SJSA1 (cell line): ENCODE measurements around the gene TGFBI. TPM values are rescaled to one million over a fixed set of nuclear protein-coding genes. Genes with fewer than 3 reads are reported as not detected.

ENCODE experiments used
- DNase-seq, 2 experiments: peaks; one replicate each; pipeline ENCODE4 v3.0.0-alpha.2; 2015 to 2020; ENCODE audit warnings: low spot score in 2 of 2, low read depth in 1 of 2
- H3K27ac ChIP-seq: fragments of 250-450 bp; sonication (Bioruptor Pico); 2 replicates; pipeline ENCODE4 v1.5.1; 2020; ENCODE audit warnings: mild to moderate bottlenecking, moderate library complexity
- H3K27me3 ChIP-seq: fragments of 250-450 bp; sonication (Bioruptor Pico); replicated peaks from 2 replicates; pipeline ENCODE4 v1.5.1; 2020; ENCODE audit warnings: mild to moderate bottlenecking, moderate library complexity
- H3K36me3 ChIP-seq: fragments of 250-450 bp; sonication (Bioruptor Pico); 2 replicates; pipeline ENCODE4 v1.5.1; 2020; ENCODE audit warnings: mild to moderate bottlenecking
- H3K4me1 ChIP-seq: fragments of 250-450 bp; sonication (Bioruptor Pico); replicated peaks from 2 replicates; pipeline ENCODE4 v1.6.1; 2021; ENCODE audit warnings: mild to moderate bottlenecking
- H3K4me3 ChIP-seq: fragments of 250-450 bp; sonication (Bioruptor Pico); 2 replicates; pipeline ENCODE4 v1.5.1; 2020; ENCODE audit warnings: mild to moderate bottlenecking
- H3K9me3 ChIP-seq: fragments of 250-450 bp; sonication (Bioruptor Pico); replicated peaks from 2 replicates; pipeline ENCODE4 v1.5.1; 2020; ENCODE audit warnings: mild to moderate bottlenecking
- total RNA-seq: library from RNA; depleted of rRNA; stranded (reverse); fragments of >200 nt; shearing (Covaris generic); gene quantifications from 2 replicates; pipeline ENCODE4 v1.2.3, GENCODE V29; 2014

The TGFBI gene
- total RNA-seq, 1 experiment from 2014 or later, result 172 TPM

GRCh38 chr5:136023958-136024541 lies 4.7 kb upstream of the TGFBI start:
- Histone ChIP-seq H3K4me1 (peaks cover 46% of the 10 kb centered on the region), H3K27me3 (no peaks in the 10 kb centered on the region), H3K4me3 (no peak overlapping the region), H3K9me3 (no peaks in the 10 kb centered on the region), H3K27ac (no peak overlapping the region), H3K36me3 (no peaks in the 10 kb centered on the region)
- no peak for DNase-seq

GRCh38 chr5:136025900-136026299 lies 2.9 kb upstream of the TGFBI start:
- Histone ChIP-seq H3K27me3 (no peaks in the 10 kb centered on the region), H3K36me3 (no peaks in the 10 kb centered on the region), H3K4me1 (peaks cover 47% of the 10 kb centered on the region), H3K9me3 (no peaks in the 10 kb centered on the region), H3K4me3 (no peak overlapping the region), H3K27ac (no peak overlapping the region)
- no peak for DNase-seq

GRCh38 chr5:136026636-136027035 lies 2.2 kb upstream of the TGFBI start:
- Histone ChIP-seq H3K36me3 (0 out of 2 replicates have a peak, but pooled peaks cover 5% of the 10 kb centered on the region), H3K27me3 (no peaks in the 10 kb centered on the region), H3K4me3 (no peak overlapping the region), H3K9me3 (no peaks in the 10 kb centered on the region), H3K27ac (no peak overlapping the region), H3K4me1 (peaks cover 47% of the 10 kb centered on the region)
- no peak for DNase-seq

GRCh38 chr5:136027311-136027710 lies 1.5 kb upstream of the TGFBI start:
- Histone ChIP-seq H3K36me3 (0 out of 2 replicates have a peak, but pooled peaks cover 6% of the 10 kb centered on the region), H3K9me3 (no peaks in the 10 kb centered on the region), H3K27ac (no peak overlapping the region), H3K4me3 (no peak overlapping the region), H3K4me1 (peaks cover 53% of the 10 kb centered on the region), H3K27me3 (no peaks in the 10 kb centered on the region)
- no peak for DNase-seq

GRCh38 chr5:136028090-136028489 lies 698 bp upstream of the TGFBI start:
- Histone ChIP-seq H3K36me3 (peaks cover 6% of the 10 kb centered on the region; the same call in 1 of the 2 replicates), H3K9me3 (no peaks in the 10 kb centered on the region), H3K4me3 (no peak overlapping the region), H3K4me1 (peaks cover 60% of the 10 kb centered on the region), H3K27ac (no peak overlapping the region), H3K27me3 (no peaks in the 10 kb centered on the region)
- DNase-seq, result no peak

GRCh38 chr5:136030252-136030651 lies 1.5 kb downstream of the TGFBI start:
- no peak overlapping the region for H3K27ac ChIP-seq
- no peaks in the 10 kb centered on the region for H3K27me3 ChIP-seq
- peaks cover 51% of the 10 kb centered on the region for H3K4me1 ChIP-seq
- peaks cover 25% of the 10 kb centered on the region for H3K36me3 ChIP-seq
- DNase-seq, result no peak
- H3K4me3 ChIP-seq, result no peak overlapping the region
- H3K9me3 ChIP-seq, result no peaks in the 10 kb centered on the region

- no peak overlapping the region for H3K4me3 ChIP-seq
- H3K27me3 ChIP-seq, result no peaks in the 10 kb centered on the region
- H3K9me3 ChIP-seq, result no peaks in the 10 kb centered on the region
- peaks cover 54% of the 10 kb centered on the region for H3K4me1 ChIP-seq
- H3K36me3 ChIP-seq, result peaks cover 31% of the 10 kb centered on the region
- no peak for DNase-seq
- 0 out of 2 replicates have a peak overlapping the region, but pooled peaks have one; percentile 1 for H3K27ac ChIP-seq
Observed at GRCh38 chr5:136030956-136031611, 2.3 kb downstream of the TGFBI start.

- no peak for DNase-seq
- H3K9me3 ChIP-seq, result no peaks in the 10 kb centered on the region
- H3K27me3 ChIP-seq, result no peaks in the 10 kb centered on the region
- H3K4me3 ChIP-seq, result no peak overlapping the region
- 0 out of 2 replicates have a peak overlapping the region, but pooled peaks have one; percentile 1 for H3K27ac ChIP-seq
- peaks cover 60% of the 10 kb centered on the region for H3K4me1 ChIP-seq
- H3K36me3 ChIP-seq, result peaks cover 31% of the 10 kb centered on the region
Observed at GRCh38 chr5:136031711-136032110, 2.9 kb downstream of the TGFBI start.

GRCh38 chr5:136032564-136032963 lies 3.8 kb downstream of the TGFBI start:
- Histone ChIP-seq H3K27ac (no peak overlapping the region), H3K9me3 (no peaks in the 10 kb centered on the region), H3K27me3 (no peaks in the 10 kb centered on the region), H3K4me1 (peaks cover 68% of the 10 kb centered on the region), H3K36me3 (peaks cover 31% of the 10 kb centered on the region), H3K4me3 (no peak overlapping the region)
- peak; percentile 47 to 68 for DNase-seq

- H3K27ac ChIP-seq, result no peak overlapping the region
- no peaks in the 10 kb centered on the region for H3K9me3 ChIP-seq
- peaks cover 33% of the 10 kb centered on the region for H3K36me3 ChIP-seq
- H3K4me3 ChIP-seq, result no peak overlapping the region
- H3K4me1 ChIP-seq, result peaks cover 72% of the 10 kb centered on the region
- DNase-seq, result no peak
- H3K27me3 ChIP-seq, result no peaks in the 10 kb centered on the region
Observed at GRCh38 chr5:136033234-136033633, 4.4 kb downstream of the TGFBI start.

- peaks cover 66% of the 10 kb centered on the region for H3K4me1 ChIP-seq
- H3K36me3 ChIP-seq, result peaks cover 40% of the 10 kb centered on the region
- H3K27me3 ChIP-seq, result no peaks in the 10 kb centered on the region
- no peaks in the 10 kb centered on the region for H3K9me3 ChIP-seq
- DNase-seq, result no peak
- H3K4me3 ChIP-seq, result no peak overlapping the region
- H3K27ac ChIP-seq, result no peak overlapping the region
Observed at GRCh38 chr5:136033848-136034247, 5.1 kb downstream of the TGFBI start.

- H3K36me3 ChIP-seq, result peaks cover 46% of the 10 kb centered on the region
- DNase-seq, result no peak
Observed at GRCh38 chr5:136034492-136034891, 5.7 kb downstream of the TGFBI start.

GRCh38 chr5:136034984-136035383 lies 6.2 kb downstream of the TGFBI start:
- H3K4me1 ChIP-seq, result peaks cover 55% of the 10 kb centered on the region
- no peak for DNase-seq
- H3K36me3 ChIP-seq, result peaks cover 47% of the 10 kb centered on the region

More at GRCh38 chr5:136034492-136034891, 5.7 kb downstream of the TGFBI start:
- H3K9me3 ChIP-seq, result no peaks in the 10 kb centered on the region
- H3K27ac ChIP-seq, result no peak overlapping the region
- H3K4me1 ChIP-seq, result peaks cover 60% of the 10 kb centered on the region
- H3K4me3 ChIP-seq, result no peak overlapping the region
- no peaks in the 10 kb centered on the region for H3K27me3 ChIP-seq

GRCh38 chr5:136035837-136036236 lies 7.0 kb downstream of the TGFBI start:
- DNase-seq, result no peak
- H3K36me3 ChIP-seq, result peaks cover 47% of the 10 kb centered on the region
- H3K27me3 ChIP-seq, result no peaks in the 10 kb centered on the region
- no peak overlapping the region for H3K27ac ChIP-seq
- H3K4me1 ChIP-seq, result peaks cover 48% of the 10 kb centered on the region
- no peak overlapping the region for H3K4me3 ChIP-seq
- H3K9me3 ChIP-seq, result no peaks in the 10 kb centered on the region

More at GRCh38 chr5:136034984-136035383, 6.2 kb downstream of the TGFBI start:
- Histone ChIP-seq H3K27ac (no peak overlapping the region), H3K9me3 (no peaks in the 10 kb centered on the region), H3K4me3 (no peak overlapping the region), H3K27me3 (no peaks in the 10 kb centered on the region)
